GM23338 (cell line): ENCODE data around the gene PACS2.

Source experiments
- CREB1 ChIP-seq: fragments of 250-450 bp; sonication (Bioruptor Pico); IDR thresholded peaks from 2 replicates; pipeline ENCODE4 v1.5.0; 2020; ENCODE audit warnings: low read depth, mild to moderate bottlenecking, moderate library complexity
- EZH2 ChIP-seq: fragments of 200-600 bp; sonication (generic); IDR thresholded peaks from one replicate; pipeline ENCODE4 v1.8.0; 2017; ENCODE audit warnings: antibody characterized with exemption, mild to moderate bottlenecking, low read depth; ENCODE audit not compliant: unreplicated experiment
- EZH2phosphoT487 ChIP-seq: fragments of 200-600 bp; sonication (generic); IDR thresholded peaks from one replicate; pipeline ENCODE4 v1.8.1; 2018; ENCODE audit warnings: antibody characterized with exemption; ENCODE audit not compliant: unreplicated experiment
- JUNB ChIP-seq: IDR thresholded peaks from one replicate; pipeline ENCODE4 v1.6.1; 2016; ENCODE audit warnings: antibody characterized with exemption; ENCODE audit not compliant: unreplicated experiment
- NANOG ChIP-seq: IDR thresholded peaks from 2 replicates; pipeline ENCODE4 v1.6.1; 2016; ENCODE audit warnings: antibody characterized with exemption, borderline replicate concordance
- POLR2AphosphoS5 ChIP-seq: IDR thresholded peaks from 2 replicates; pipeline ENCODE4 v1.6.1; 2016; ENCODE audit warnings: antibody characterized with exemption, low read depth
- REST ChIP-seq: IDR thresholded peaks from one replicate; pipeline ENCODE4 v1.6.1; 2018; ENCODE audit warnings: antibody characterized with exemption; ENCODE audit not compliant: unreplicated experiment
- STAT1 ChIP-seq: IDR thresholded peaks from one replicate; pipeline ENCODE4 v1.6.1; 2016; ENCODE audit warnings: antibody characterized with exemption; ENCODE audit not compliant: unreplicated experiment
- TF ChIP-seq, protein P1 (sequence below), 2 experiments: fragments of 200-600 bp in 1 of 2; sonication (generic) in 1 of 2; conservative IDR thresholded peaks; 2 replicates each; pipeline versions ENCODE4 v1.5.1 to v1.6.1; 2016 to 2017; ENCODE audit warnings: antibody characterized with exemption in 2 of 2, low read depth in 2 of 2, mild to moderate bottlenecking in 2 of 2, moderate library complexity in 1 of 2

DNA sequence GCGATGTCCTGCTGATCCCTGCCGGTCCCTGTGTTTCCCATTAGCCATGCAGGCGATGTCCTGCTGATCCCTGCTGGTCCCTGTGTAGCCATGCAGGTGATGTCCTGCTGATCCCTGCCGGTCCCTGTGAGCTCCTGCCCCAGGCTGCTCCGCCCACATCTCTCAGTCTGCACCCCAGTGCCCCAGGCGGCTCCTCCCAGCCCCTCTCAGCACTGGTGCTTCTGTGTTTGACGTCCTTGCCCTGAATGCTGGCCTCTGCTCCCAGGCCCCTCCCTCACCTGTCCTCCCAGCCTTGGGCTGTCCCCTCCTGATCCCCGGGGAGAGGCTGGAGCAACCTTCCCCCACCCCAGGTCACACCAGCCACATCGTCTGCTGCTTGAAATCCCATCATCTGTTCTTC is 42.4 kb downstream of the PACS2 start:
- TF ChIP-seq JUNB: no peak
- TF ChIP-seq, protein P1, sequence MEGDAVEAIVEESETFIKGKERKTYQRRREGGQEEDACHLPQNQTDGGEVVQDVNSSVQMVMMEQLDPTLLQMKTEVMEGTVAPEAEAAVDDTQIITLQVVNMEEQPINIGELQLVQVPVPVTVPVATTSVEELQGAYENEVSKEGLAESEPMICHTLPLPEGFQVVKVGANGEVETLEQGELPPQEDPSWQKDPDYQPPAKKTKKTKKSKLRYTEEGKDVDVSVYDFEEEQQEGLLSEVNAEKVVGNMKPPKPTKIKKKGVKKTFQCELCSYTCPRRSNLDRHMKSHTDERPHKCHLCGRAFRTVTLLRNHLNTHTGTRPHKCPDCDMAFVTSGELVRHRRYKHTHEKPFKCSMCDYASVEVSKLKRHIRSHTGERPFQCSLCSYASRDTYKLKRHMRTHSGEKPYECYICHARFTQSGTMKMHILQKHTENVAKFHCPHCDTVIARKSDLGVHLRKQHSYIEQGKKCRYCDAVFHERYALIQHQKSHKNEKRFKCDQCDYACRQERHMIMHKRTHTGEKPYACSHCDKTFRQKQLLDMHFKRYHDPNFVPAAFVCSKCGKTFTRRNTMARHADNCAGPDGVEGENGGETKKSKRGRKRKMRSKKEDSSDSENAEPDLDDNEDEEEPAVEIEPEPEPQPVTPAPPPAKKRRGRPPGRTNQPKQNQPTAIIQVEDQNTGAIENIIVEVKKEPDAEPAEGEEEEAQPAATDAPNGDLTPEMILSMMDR (conservative IDR thresholded peaks at IDR 0.05; ENCODE audit: low read depth in 2 of 2): no peak
- TF ChIP-seq EZH2phosphoT487: no peak
- TF ChIP-seq EZH2: no peak
- TF ChIP-seq POLR2AphosphoS5: no peak
- TF ChIP-seq STAT1: no peak
- TF ChIP-seq CREB1 (CRISPR knock-in tag): no peak
- no peak for TF ChIP-seq REST
- TF ChIP-seq NANOG: no peak
